IPS-15b (cell line): Measurements from ENCODE around the gene PGLYRP4.
"Not testable (repeated sequence)": the region's sequence is repeated elsewhere in the genome, so short reads cannot be mapped to it uniquely, and the experiment has no call there.

ENCODE experiments used
- H3K27me3 ChIP-seq: one replicate; pipeline ENCODE4 v1.6.1; 2013; ENCODE audit warnings: low read length; ENCODE audit not compliant: control insufficient read depth, insufficient read depth
- H3K36me3 ChIP-seq: one replicate; pipeline ENCODE4 v1.6.1; 2013; ENCODE audit warnings: low read length; ENCODE audit not compliant: control insufficient read depth, insufficient read depth
- H3K4me1 ChIP-seq: one replicate; pipeline ENCODE4 v1.6.1; 2013; ENCODE audit warnings: mild to moderate bottlenecking, low read length; ENCODE audit not compliant: control insufficient read depth, insufficient read depth
- H3K4me3 ChIP-seq: one replicate; pipeline ENCODE4 v1.5.1; 2013; ENCODE audit warnings: low read depth, low read length
- H3K9ac ChIP-seq: one replicate; pipeline ENCODE4 v1.6.1; 2013; ENCODE audit warnings: low read depth, mild to moderate bottlenecking, low read length
- H3K9me3 ChIP-seq: one replicate; pipeline ENCODE4 v1.6.1; 2013; ENCODE audit warnings: mild to moderate bottlenecking, low read length; ENCODE audit not compliant: control insufficient read depth, insufficient read depth

The PGLYRP4 gene

DNA sequence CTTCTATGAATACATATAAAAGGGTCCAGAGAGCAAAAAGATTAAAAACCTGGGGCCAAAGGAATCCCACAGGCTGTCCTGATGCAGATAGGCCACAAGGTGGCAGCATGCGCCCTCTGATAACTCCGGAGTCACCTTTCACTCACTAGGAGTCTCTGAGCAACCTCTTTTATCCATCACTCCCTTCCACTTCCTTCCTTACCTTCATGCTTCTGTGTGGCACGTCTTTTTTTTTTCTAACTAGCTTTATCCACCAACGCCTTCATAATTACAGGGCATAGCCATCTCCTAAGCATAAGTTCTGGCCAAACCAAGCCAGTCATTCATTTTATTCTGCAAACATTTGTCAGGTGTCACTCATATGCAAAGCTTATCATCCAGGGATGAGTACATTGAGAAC is 3.9 kb upstream of the PGLYRP4 start:
- Histone ChIP-seq H3K4me1 (no peaks in the 10 kb centered on the region), H3K4me3 (no peak overlapping the region), H3K9me3 (no peaks in the 10 kb centered on the region), H3K9ac (no peak overlapping the region), H3K36me3 (no peaks in the 10 kb centered on the region), H3K27me3 (peaks cover 4% of the 10 kb centered on the region)

DNA sequence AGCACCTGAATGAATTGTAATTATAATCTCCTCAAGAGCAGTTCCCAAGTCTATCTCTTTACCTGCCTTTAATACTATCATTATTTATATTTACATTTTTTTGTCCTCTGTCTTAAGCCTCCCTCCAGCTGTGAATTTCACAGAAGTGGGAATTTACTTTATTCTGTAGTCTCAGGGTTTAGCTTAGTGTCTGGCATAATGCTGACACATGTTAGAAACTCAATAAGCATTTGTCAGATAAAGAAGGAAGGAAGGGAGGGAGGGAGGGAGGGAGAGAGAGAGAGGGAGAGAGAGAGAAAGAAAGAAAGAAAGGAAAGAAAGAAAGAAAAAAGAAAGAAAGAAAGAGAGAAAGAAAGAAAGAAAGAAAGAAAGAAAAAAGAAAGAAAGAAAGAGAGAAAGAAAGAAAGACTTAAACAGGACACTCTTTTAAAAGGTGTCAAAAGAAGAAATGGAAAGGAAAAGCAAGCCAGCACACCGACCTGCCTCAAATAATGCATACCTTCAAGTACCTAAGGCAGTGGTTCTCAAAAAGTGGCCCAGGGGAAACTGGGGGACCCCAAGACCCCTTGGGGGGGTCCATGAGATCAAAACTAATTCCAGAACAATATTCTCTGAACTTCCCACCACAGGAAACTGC is 1.8 kb upstream of the PGLYRP4 start:
- Histone ChIP-seq H3K9me3 (no peaks in the 10 kb centered on the region), H3K9ac (no peak overlapping the region), H3K4me3 (no peak overlapping the region), H3K4me1 (no peaks in the 10 kb centered on the region), H3K36me3 (no peaks in the 10 kb centered on the region), H3K27me3 (peaks cover 4% of the 10 kb centered on the region)

DNA sequence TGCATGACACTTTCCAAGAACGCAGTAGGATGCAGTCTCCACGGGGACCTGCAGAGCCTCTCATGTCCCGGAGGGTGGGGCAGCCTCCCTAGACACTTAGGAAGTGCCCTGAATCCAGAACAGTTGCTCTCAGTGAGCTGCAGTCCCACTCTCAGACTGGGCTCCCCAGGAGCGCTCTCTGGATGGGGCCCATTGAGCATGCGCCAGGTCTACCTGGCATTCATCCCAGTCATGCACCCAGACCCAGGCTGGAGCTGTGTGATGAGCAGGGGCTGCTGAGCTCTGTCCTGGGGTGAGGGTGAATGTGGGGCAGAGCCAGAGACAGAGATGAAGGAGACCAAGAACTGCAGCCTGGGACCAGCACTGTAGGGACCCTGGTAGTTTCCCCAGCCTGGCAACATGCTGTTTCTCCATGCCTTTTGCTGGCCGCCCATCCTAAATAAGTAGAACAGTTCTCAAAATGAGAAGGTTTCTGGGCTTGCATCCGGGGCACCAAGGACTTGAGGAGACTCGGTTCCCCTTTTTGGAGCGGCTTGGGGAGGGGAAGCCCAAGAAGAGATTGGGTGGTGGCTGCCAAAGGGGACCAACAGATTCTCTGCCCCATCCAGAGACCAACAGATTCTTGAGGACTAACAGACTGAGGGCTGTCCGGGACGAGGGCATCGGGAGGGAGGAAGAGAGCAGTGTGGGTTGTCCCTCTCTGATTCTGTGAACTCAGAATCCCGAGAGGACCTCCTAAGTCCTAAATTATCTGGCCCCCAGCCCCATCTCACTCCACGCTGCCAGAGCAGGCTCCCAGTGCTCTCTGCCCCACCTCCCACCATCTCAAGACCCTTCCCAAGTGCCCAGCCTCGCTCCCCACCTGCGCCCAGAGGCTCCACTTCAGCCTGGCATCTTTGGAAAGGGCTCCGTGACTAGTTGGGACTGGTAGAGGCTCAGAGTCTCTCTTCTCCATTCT is 1.0 kb upstream of the PGLYRP4 start:
- H3K9ac ChIP-seq, result no peak overlapping the region
- H3K27me3 ChIP-seq, result peaks cover 4% of the 10 kb centered on the region
- H3K4me3 ChIP-seq, result no peak overlapping the region
- no peaks in the 10 kb centered on the region for H3K9me3 ChIP-seq
- no peaks in the 10 kb centered on the region for H3K36me3 ChIP-seq
- no peaks in the 10 kb centered on the region for H3K4me1 ChIP-seq

DNA sequence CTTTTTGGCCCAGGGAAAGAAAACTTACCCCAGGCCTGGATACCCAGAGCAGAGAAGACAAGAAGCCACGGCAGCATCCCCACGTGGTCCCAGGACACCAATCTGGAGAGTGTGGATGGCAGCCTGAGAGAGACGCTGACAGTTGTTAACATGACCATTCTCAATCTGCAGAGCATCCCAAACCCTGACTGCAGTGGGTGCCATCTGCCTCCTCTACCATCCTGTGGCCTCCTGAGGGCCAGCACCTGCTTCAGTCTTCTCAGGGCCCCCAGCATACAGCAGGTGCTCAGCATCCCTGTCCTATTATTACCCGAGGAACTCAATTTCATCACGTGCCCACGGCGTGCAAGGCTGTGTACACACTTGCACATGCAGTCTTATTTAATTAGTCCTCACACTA is 785 bp downstream of the PGLYRP4 start:
- H3K27me3 ChIP-seq, result peaks cover 4% of the 10 kb centered on the region
- H3K9ac ChIP-seq, result no peak overlapping the region
- H3K9me3 ChIP-seq, result no peaks in the 10 kb centered on the region
- H3K4me3 ChIP-seq, result no peak overlapping the region
- H3K36me3 ChIP-seq, result no peaks in the 10 kb centered on the region
- no peaks in the 10 kb centered on the region for H3K4me1 ChIP-seq

DNA sequence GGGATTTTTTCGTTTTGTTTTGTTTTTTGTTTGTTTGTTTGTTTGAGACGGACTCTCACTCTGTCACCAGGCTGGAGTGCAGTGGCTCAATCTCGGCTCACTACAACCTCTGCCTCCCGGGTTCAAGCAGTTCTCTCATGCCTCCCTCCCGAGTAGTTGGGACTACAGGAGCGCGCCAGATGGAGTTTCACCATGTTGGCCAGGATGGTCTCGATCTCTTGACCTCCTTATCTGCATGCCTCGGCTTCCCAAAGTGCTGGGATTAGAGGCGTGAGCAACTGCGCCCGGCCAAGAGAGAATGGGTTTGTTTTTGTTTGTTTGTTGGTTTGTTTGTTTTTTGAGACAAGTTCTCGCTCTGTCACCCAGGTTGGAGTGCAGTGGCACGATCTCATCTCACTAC is 1.6 kb downstream of the PGLYRP4 start:
- not testable (repeated sequence) for H3K4me3 ChIP-seq, H3K9ac ChIP-seq, H3K9me3 ChIP-seq, H3K4me1 ChIP-seq, H3K27me3 ChIP-seq, H3K36me3 ChIP-seq

DNA sequence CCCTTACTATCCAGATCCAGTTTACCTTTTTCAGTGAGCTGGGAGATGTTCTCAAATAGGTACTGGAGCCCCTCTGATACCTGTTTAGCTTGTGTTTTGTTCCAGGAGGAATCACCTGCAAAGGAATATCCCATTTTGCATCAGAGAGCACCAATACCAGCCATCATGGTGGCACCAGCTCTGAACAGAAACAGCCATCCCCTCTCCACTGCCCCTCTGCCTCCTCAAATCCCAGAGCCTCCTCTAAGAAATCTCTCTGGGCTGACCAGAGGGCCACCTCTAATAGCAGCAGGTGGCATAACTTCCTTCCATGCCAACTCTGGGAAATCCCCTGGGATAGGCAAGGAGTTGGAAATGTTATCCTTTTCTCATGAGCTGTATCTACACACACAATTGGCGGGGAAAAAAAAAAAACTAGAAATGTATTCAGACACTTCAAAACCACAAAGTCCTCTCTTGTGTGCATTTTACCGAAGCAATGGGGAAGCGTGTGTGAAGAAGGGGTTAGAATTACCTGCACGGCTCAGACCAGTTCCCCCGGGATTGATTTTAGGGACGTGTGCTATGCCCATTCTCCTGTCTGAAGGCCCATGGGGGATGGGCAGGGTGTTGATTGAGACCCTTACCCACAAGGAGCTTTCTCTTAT is 2.4 kb downstream of the PGLYRP4 start:
- Histone ChIP-seq H3K9me3 (no peaks in the 10 kb centered on the region), H3K9ac (no peak overlapping the region), H3K27me3 (peaks cover 4% of the 10 kb centered on the region), H3K4me1 (no peaks in the 10 kb centered on the region), H3K4me3 (no peak overlapping the region), H3K36me3 (no peaks in the 10 kb centered on the region)

DNA sequence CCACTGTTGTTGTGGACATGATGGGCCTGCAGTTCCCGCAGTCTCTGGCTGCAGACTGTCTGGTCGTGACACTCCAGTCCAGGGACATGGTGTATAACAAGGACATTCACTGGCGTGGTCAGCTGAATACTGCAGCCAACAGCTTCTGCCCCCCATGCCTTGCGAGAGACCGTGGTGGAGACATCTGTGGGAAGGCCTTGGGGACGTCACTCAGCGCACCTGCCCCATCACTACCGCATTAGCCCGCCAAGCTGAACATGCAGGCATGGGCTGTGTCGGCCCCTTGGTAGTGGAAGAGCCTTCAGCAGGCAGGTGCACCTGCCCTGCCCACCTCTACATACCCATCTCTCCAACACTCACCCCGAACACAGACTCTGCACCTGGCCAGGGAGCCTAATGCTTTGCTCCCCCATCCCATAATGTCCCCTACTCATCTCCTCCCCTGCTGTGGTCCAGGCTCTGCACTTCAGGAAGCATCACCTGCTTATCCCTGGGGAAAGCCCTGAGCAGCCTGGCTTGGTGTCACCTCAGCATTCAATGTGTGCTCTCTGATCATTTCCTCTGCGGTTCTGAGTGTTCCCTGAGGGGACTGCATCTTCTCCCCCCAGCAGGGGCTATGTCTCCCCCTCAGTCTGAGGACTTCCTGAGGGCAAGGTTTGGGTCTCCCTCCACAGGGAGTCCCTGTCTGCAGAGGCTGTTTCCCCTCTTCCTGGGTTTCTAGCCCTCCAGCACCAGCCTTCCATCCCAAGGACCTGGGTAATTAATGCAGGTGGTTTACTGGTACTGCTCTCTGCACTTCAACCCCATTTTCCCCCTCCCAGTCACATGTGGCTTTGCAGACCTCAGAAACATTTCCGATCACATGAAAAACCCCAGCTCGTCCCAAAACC is 3.2 kb downstream of the PGLYRP4 start:
- Histone ChIP-seq H3K36me3 (no peaks in the 10 kb centered on the region), H3K27me3 (peaks cover 4% of the 10 kb centered on the region), H3K9ac (no peak overlapping the region), H3K4me1 (no peaks in the 10 kb centered on the region), H3K4me3 (no peak overlapping the region), H3K9me3 (no peaks in the 10 kb centered on the region)

DNA sequence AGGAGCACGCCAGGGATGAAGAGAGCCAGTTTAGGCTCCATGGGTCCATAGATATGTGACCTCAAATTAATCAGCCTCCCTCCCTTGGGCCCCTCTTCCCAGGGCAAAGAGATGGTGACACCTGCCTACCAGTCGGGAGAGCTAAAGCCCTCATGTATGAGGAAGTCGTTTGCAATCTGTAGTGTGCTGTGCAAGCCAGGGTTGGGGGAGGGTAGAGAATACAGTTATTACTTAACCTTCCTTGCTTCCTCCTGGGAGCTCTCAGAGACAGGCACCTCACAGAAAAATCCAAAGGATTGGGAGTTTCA is 4.0 kb downstream of the PGLYRP4 start:
- Histone ChIP-seq H3K4me1 (no peaks in the 10 kb centered on the region), H3K36me3 (no peaks in the 10 kb centered on the region), H3K9ac (no peak overlapping the region), H3K27me3 (peaks cover 4% of the 10 kb centered on the region), H3K4me3 (no peak overlapping the region), H3K9me3 (no peaks in the 10 kb centered on the region)

DNA sequence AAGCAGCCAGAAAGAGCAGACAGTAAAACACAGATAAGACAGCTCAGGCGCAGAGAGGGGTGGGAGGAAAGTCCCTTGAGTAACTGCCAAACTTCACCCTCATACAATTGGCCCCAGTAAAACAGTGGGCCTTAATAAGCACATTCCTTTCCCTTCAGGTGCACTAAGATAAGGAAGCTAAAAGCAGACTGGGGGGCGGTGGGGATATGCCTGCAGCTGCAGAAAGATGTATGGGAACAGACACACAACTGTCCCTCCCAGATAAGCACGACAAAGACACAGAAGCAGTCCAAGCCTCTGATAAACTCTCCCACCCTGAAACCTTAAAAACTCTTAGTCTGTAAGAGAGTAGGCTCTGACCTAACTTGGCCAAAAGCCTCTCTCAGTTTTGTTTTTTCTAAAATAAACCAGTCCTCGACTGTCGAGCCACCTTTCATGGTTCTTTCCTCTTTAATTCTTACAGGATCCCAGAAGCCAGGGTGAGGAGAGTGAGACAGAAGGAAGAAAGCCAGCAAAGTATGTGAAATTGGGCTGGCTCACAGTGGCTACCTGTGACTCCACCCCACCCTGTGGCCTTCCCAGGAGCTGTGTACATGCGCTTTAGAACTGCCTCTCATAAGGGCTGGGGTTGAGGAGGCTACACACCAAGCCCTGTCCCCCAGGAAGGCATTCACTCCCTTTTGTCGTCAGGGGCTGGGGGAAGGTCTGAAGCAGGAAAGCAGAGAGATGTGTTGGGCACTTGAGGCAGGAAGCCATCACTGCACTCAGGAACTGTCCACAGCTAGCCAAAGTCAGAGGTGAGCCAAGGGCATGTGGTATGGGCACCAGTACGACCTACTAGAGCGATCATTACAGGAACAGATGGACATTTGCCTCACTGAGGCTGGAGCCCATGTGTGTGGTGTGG is 4.6 kb downstream of the PGLYRP4 start:
- H3K4me1 ChIP-seq, result no peaks in the 10 kb centered on the region
- peaks cover 3% of the 10 kb centered on the region for H3K27me3 ChIP-seq
- no peaks in the 10 kb centered on the region for H3K9me3 ChIP-seq
- H3K36me3 ChIP-seq, result no peaks in the 10 kb centered on the region
- no peak overlapping the region for H3K9ac ChIP-seq
- H3K4me3 ChIP-seq, result no peak overlapping the region

DNA sequence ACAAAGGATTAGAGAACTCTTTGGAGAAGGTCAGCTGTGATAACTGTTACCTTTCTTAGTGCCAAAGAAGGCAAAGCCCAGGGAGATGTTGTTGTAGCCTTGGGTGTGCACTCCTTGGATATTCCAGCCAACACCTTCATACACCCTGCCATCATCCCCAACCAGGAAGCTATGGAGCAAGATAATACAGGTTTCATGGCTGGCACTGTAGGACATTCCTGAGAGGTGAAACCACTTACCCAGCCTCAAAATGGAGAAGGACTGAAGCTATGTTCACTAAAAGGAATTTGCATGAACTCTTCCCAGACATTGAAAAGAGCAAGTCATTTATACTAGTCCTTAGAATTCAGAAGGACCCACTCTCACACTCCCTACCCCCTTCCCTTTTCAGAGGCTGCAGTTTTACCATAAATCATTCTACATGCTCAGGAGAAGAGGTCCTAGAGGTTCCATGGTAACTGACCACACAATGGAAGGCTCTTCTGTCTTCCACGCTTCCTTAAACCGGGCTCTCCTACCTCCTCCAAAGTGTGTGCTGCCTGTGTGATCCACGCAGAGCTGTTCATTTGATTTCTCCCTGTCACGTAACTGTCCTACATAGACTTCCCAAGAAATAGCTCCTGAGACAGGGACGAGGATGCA is 5.5 kb downstream of the PGLYRP4 start:
- H3K27me3 ChIP-seq, result no peaks in the 10 kb centered on the region
- H3K4me1 ChIP-seq, result no peaks in the 10 kb centered on the region
- H3K9me3 ChIP-seq, result no peaks in the 10 kb centered on the region
- H3K4me3 ChIP-seq, result no peak overlapping the region
- H3K36me3 ChIP-seq, result no peaks in the 10 kb centered on the region
- H3K9ac ChIP-seq, result no peak overlapping the region
